K562 (cell line): ENCODE data around the gene KCNA10. TPM values are rescaled to one million over a fixed set of nuclear protein-coding genes. Genes with fewer than 3 reads are reported as not detected.
A peak's percentile ranks its signal among the peaks of the same experiment; 100 is the strongest.

Experiments used
- CHAMP1 ChIP-seq: fragments of 450-650 bp; IDR thresholded peaks from 2 replicates; pipeline ENCODE4 v1.6.1; 2016; ENCODE audit warnings: mild to moderate bottlenecking
- COPS2 ChIP-seq: fragments of 450-650 bp; conservative IDR thresholded peaks from 2 replicates; pipeline ENCODE4 v1.6.1; 2016; ENCODE audit warnings: mild to moderate bottlenecking, moderate library complexity
- ETS2 ChIP-seq: IDR thresholded peaks from 2 replicates; pipeline ENCODE4 v1.6.1; 2016; ENCODE audit warnings: borderline replicate concordance, missing genetic modification characterization, mild to moderate bottlenecking, moderate library complexity, missing compliant biosample characterization; ENCODE audit not compliant: poor library complexity, severe bottlenecking
- IRF9 ChIP-seq: fragments of 450-650 bp; IDR thresholded peaks from 2 replicates; pipeline ENCODE4 v1.6.1; 2016; ENCODE audit warnings: missing biosample characterization, missing genetic modification characterization
- MAX ChIP-seq: sonication (generic); formaldehyde crosslinking; IDR thresholded peaks from 2 replicates; pipeline ENCODE4 v1.9.0; 2022; ENCODE audit warnings: mild to moderate bottlenecking, missing genetic modification reagents
- MECOM ChIP-seq: fragments of 250-450 bp; sonication (Bioruptor Pico); IDR thresholded peaks from 2 replicates; pipeline ENCODE4 v1.8.0; 2022; ENCODE audit warnings: inconsistent platforms
- MNT ChIP-seq, 2 experiments: fragments of 450-650 bp; conservative IDR thresholded peaks; 2 replicates each; pipeline ENCODE4 v1.6.1; 2017; ENCODE audit warnings: mild to moderate bottlenecking in 2 of 2, moderate library complexity in 2 of 2
- PATZ1 ChIP-seq: fragments of 250-450 bp; sonication (Bioruptor Pico); IDR thresholded peaks from 2 replicates; pipeline ENCODE4 v1.5.0; 2020; ENCODE audit warnings: mild to moderate bottlenecking, borderline replicate concordance
- PTBP1 ChIP-seq: fragments of 200-400 bp; formaldehyde crosslinking; IDR thresholded peaks from 2 replicates; pipeline ENCODE4 v1.6.1; 2017; ENCODE audit warnings: low read depth, low read length
- TRIM25 ChIP-seq: fragments of 450-650 bp; IDR thresholded peaks from 2 replicates; pipeline ENCODE4 v1.7.0; 2016; ENCODE audit warnings: borderline replicate concordance
- ZC3H11A ChIP-seq: IDR thresholded peaks from 2 replicates; pipeline ENCODE4 v1.6.1; 2012; ENCODE audit warnings: low read depth, low read length, improper control_type of control experiment
- ZHX1 ChIP-seq: fragments of 150-350 bp; conservative IDR thresholded peaks from 2 replicates; pipeline ENCODE4 v1.6.1; 2014; ENCODE audit warnings: low read length
- ZNF121 ChIP-seq: sonication (generic); formaldehyde crosslinking; conservative IDR thresholded peaks from 2 replicates; pipeline ENCODE4 v1.8.0; 2022; ENCODE audit warnings: missing genetic modification reagents
- ZNF79 ChIP-seq: fragments of 250-450 bp; sonication (Bioruptor Pico); IDR thresholded peaks from 2 replicates; pipeline ENCODE4 v1.4.0; 2020; ENCODE audit warnings: low read depth, mild to moderate bottlenecking, moderate library complexity
- polyA plus RNA-seq, 8 experiments: library from polyadenylated mRNA; depleted of rRNA in 4 of 8; stranded (reverse) in 5 of 8; unstranded in 3 of 8; fragments of >200 nt; fragmentation: Nextera tagmentation in 2 of 8; fragmentation: Illumina TruSeq in 1 of 8; extraction: Ambion mirVana in 2 of 8; extraction: Trizol in 1 of 8; gene quantifications; 2 replicates each; pipeline versions ENCODE4 v1.2.1 to v1.2.3, GENCODE V29; 2011 to 2014; ENCODE audit warnings: inconsistent platforms in 1 of 8, missing spikeins in 1 of 8
- total RNA-seq, 7 experiments: library from RNA; depleted of rRNA in 6 of 7; stranded (reverse); fragments of >200 nt in 6 of 7; fragmentation: Illumina TruSeq in 2 of 7; extraction: Trizol in 2 of 7; gene quantifications; 2 replicates each; pipeline versions ENCODE4 v1.2.1 to v1.2.3, GENCODE V29; 2011 to 2021; ENCODE audit warnings: low replicate concordance in 1 of 7

Gene KCNA10
- total and polyA plus RNA-seq, 9 of the 15 experiments (the other 6 are each of a cell fraction or from before 2014, with no cell fraction given) = not detected

- TF ChIP-seq TRIM25 (no peak), CHAMP1 (no peak), ZNF79 (CRISPR knock-in tag) (no peak), MAX (CRISPR knock-in tag) (no peak), ZNF121 (no peak), IRF9 (tag) (peak; percentile 45; the same call in 1 of the 2 replicates), PATZ1 (CRISPR knock-in tag) (no peak), ETS2 (no peak), ZC3H11A (no peak), PTBP1 (no peak), MNT (conservative IDR thresholded peaks at IDR 0.05) (no peak), MECOM (CRISPR knock-in tag) (no peak), COPS2 (no peak), ZHX1 (no peak)
Measured at GRCh38 chr1:110542725-110543124, 23.8 kb upstream of the KCNA10 start (continued).
